ENCODE measurements around the gene MRAP2. TPM values are rescaled to one million over a fixed set of nuclear protein-coding genes. Genes with fewer than 3 reads are reported as not detected.

The MRAP2 gene
- total RNA-seq, 1 donor = not detected

- H3K4me3 ChIP-seq (ENCODE audit: low read depth, low read length) = no peak overlapping the region
- DNase-seq (ENCODE audit: low read depth) = no peak
- TF ChIP-seq CTCF (IDR thresholded peaks at IDR 0.05; ENCODE audit: insufficient read depth, low read depth, low read length) = no peak
Observed at GRCh38 chr6:84017709-84018452, 15.7 kb upstream of the MRAP2 start.

GRCh38 chr6:84018453-84019061 lies 15.0 kb upstream of the MRAP2 start:
- no peak for DNase-seq (ENCODE audit: low read depth)
- TF ChIP-seq CTCF (IDR thresholded peaks at IDR 0.05; ENCODE audit: insufficient read depth, low read depth, low read length) = no peak

GRCh38 chr6:84019141-84019841 lies 14.3 kb upstream of the MRAP2 start:
- H3K4me3 ChIP-seq (ENCODE audit: low read depth, low read length) = no peak overlapping the region
- no peak for DNase-seq (ENCODE audit: low read depth)
- TF ChIP-seq CTCF (IDR thresholded peaks at IDR 0.05; ENCODE audit: insufficient read depth, low read depth, low read length) = no peak

More at GRCh38 chr6:84018453-84019061, 15.0 kb upstream of the MRAP2 start:
- no peak overlapping the region for H3K4me3 ChIP-seq (ENCODE audit: low read depth, low read length)

- H3K4me3 ChIP-seq (ENCODE audit: low read depth, low read length) = no peak overlapping the region
- TF ChIP-seq CTCF (IDR thresholded peaks at IDR 0.05; ENCODE audit: insufficient read depth, low read depth, low read length) = no peak
- DNase-seq (ENCODE audit: low read depth) = no peak
Observed at GRCh38 chr6:84019842-84020211, 13.7 kb upstream of the MRAP2 start.

- DNase-seq (ENCODE audit: low read depth) = no peak
- H3K4me3 ChIP-seq (ENCODE audit: low read depth, low read length) = no peak overlapping the region
- TF ChIP-seq CTCF (IDR thresholded peaks at IDR 0.05; ENCODE audit: insufficient read depth, low read depth, low read length) = no peak
Observed at GRCh38 chr6:84021625-84022024, 11.9 kb upstream of the MRAP2 start.

- DNase-seq (ENCODE audit: low read depth) = no peak
- no peak overlapping the region for H3K4me3 ChIP-seq (ENCODE audit: low read depth, low read length)
- TF ChIP-seq CTCF (IDR thresholded peaks at IDR 0.05; ENCODE audit: insufficient read depth, low read depth, low read length) = no peak
Observed at GRCh38 chr6:84026721-84027164, 6.8 kb upstream of the MRAP2 start.

Measured in fibroblast of villous mesenchyme (primary cell).